ENCODE measurements around the gene SUOX. TPM values are rescaled to one million over a fixed set of nuclear protein-coding genes. Genes with fewer than 3 reads are reported as not detected.
A peak's percentile ranks its signal among the peaks of the same experiment; 100 is the strongest.
"Not testable (repeated sequence)": the region's sequence is repeated elsewhere in the genome, so short reads cannot be mapped to it uniquely, and the experiment has no call there.

Gene SUOX
- total RNA-seq, 2 donors from 2014 or later, result 12.2 to 17.6 TPM

GRCh38 chr12:56040963-56041551, 44.0 kb downstream of the SUOX start:
- Mint-ChIP-seq H3K9me3 (no peaks in the 10 kb centered on the region), H3K27ac (peak overlapping the region; percentile 97), H3K27me3 (no peaks in the 10 kb centered on the region), H3K4me1 (ENCODE audit: low read depth in 2 of 2) (peaks cover 17 to 18% of the 10 kb centered on the region in 2 donors), H3K4me3 (peak overlapping the region; percentile 98), H3K36me3 (peaks cover 23% of the 10 kb centered on the region)
- ATAC-seq (no peak), DNase-seq (ENCODE audit: low spot score) (no peak)

GRCh38 chr12:56041552-56042429, 44.7 kb downstream of the SUOX start, which contains the start of gene RPS26:
TSS of gene RPS26 (plus strand) at chr12:56041918. CDS start at chr12:56042167, 249 bp downstream.
- peaks cover 23% of the 10 kb centered on the region for H3K36me3 Mint-ChIP-seq
- H3K9me3 Mint-ChIP-seq, result no peaks in the 10 kb centered on the region
- peak; percentile 96 to 97 for ATAC-seq
- H3K27me3 Mint-ChIP-seq, result no peaks in the 10 kb centered on the region
- H3K4me1 Mint-ChIP-seq (ENCODE audit: low read depth in 2 of 2), result peaks cover 20 to 23% of the 10 kb centered on the region in 2 donors
- peak within 1 kb of the TSS; percentile 98 for H3K4me3 Mint-ChIP-seq
- H3K27ac Mint-ChIP-seq, result peak within 1 kb of the TSS; percentile 97
- DNase-seq (ENCODE audit: low spot score), result peak; percentile 94

- H3K27ac Mint-ChIP-seq, result peak overlapping the region; percentile 97
- H3K27me3 Mint-ChIP-seq; H3K9me3 Mint-ChIP-seq; ATAC-seq; DNase-seq (ENCODE audit: low spot score): not testable (repeated sequence)
- H3K4me3 Mint-ChIP-seq, result peak overlapping the region; percentile 98
- H3K36me3 Mint-ChIP-seq, result peaks cover 23% of the 10 kb centered on the region
- H3K4me1 Mint-ChIP-seq (ENCODE audit: low read depth in 2 of 2), result peaks cover 20 to 28% of the 10 kb centered on the region in 2 donors
Measured at GRCh38 chr12:56042430-56042813, 45.3 kb downstream of the SUOX start.

- Mint-ChIP-seq H3K9me3 (no peaks in the 10 kb centered on the region), H3K27ac (peak overlapping the region; percentile 97), H3K27me3 (no peaks in the 10 kb centered on the region), H3K4me3 (peak overlapping the region; percentile 98), H3K4me1 (ENCODE audit: low read depth in 2 of 2) (peaks cover 20 to 28% of the 10 kb centered on the region in 2 donors), H3K36me3 (peaks cover 23% of the 10 kb centered on the region)
- ATAC-seq (no peak), DNase-seq (ENCODE audit: low spot score) (no peak)
Measured at GRCh38 chr12:56042843-56043242, 45.8 kb downstream of the SUOX start.

- DNase-seq (ENCODE audit: low spot score) (no peak), ATAC-seq (no peak)
- peak overlapping the region; percentile 53 to 61 for H3K27ac Mint-ChIP-seq
- no peaks in the 10 kb centered on the region for H3K27me3 Mint-ChIP-seq
- H3K36me3 Mint-ChIP-seq, result peaks cover 23% of the 10 kb centered on the region
- H3K4me3 Mint-ChIP-seq, result no peak overlapping the region
- H3K9me3 Mint-ChIP-seq, result no peaks in the 10 kb centered on the region
- H3K4me1 Mint-ChIP-seq (ENCODE audit: low read depth in 2 of 2), result peaks cover 21 to 28% of the 10 kb centered on the region in 2 donors
Measured at GRCh38 chr12:56046027-56046780, 49.1 kb downstream of the SUOX start.

GRCh38 chr12:56053407-56053893, 56.4 kb downstream of the SUOX start:
- Mint-ChIP-seq H3K4me3 (no peak overlapping the region), H3K27me3 (no peaks in the 10 kb centered on the region), H3K36me3 (no peaks in the 10 kb centered on the region), H3K27ac (no peak overlapping the region), H3K4me1 (ENCODE audit: low read depth in 2 of 2) (peaks cover 5 to 6% of the 10 kb centered on the region in 2 donors), H3K9me3 (no peaks in the 10 kb centered on the region)
- no peak for ATAC-seq
- DNase-seq (ENCODE audit: low spot score), result no peak

Other genes starting within 250 kb of the SUOX start
- 10 to 100 TPM; 68.0 to 74.9 TPM for gene SARNP, start 179.6 kb upstream of the SUOX start, total RNA-seq
- gene ORMDL2, start 179.2 kb upstream of the SUOX start, total RNA-seq, result 10 to 100 TPM; 36.9 to 56.7 TPM
- gene DNAJC14, start 167.7 kb upstream of the SUOX start, total RNA-seq, result 10 to 100 TPM; 38.8 to 40.0 TPM
- gene MMP19, start 154.3 kb upstream of the SUOX start, total RNA-seq, result under 1 TPM in 1 of 2 donors, not detected in 1; 0.24 TPM
- 10 to 100 TPM; 31.6 to 34.0 TPM for gene PYM1, start 69.4 kb upstream of the SUOX start, total RNA-seq
- gene DGKA, start 66.1 kb upstream of the SUOX start, total RNA-seq, result 100 to 1,000 TPM in 1 of 2 donors, 10 to 100 TPM in 1; 81.9 to 168 TPM
- under 1 TPM in 1 of 2 donors, not detected in 1; 0.40 TPM for gene PMEL, start 31.2 kb upstream of the SUOX start, total RNA-seq
- 100 to 1,000 TPM in 1 of 2 donors, 10 to 100 TPM in 1; 72.3 to 178 TPM for gene CDK2, start 30.4 kb upstream of the SUOX start, total RNA-seq
- 10 to 100 TPM; 39.2 to 68.1 TPM for gene RAB5B, start 23.2 kb upstream of the SUOX start, total RNA-seq
- gene IKZF4, start 23.8 kb downstream of the SUOX start, total RNA-seq, result 10 to 100 TPM; 11.7 to 12.0 TPM
- gene RPS26, start 44.6 kb downstream of the SUOX start, total RNA-seq, result 10 to 100 TPM; 24.6 to 48.3 TPM
- gene ERBB3, start 82.9 kb downstream of the SUOX start, total RNA-seq, result not detected
- 100 to 1,000 TPM; 233 to 318 TPM for gene PA2G4, start 107.3 kb downstream of the SUOX start, total RNA-seq
- gene RPL41, start 119.4 kb downstream of the SUOX start, total RNA-seq, result 1,000 to 10,000 TPM; 2,363 to 2,700 TPM
- gene ZC3H10, start 121.0 kb downstream of the SUOX start, total RNA-seq, result 10 to 100 TPM; 11.4 to 14.9 TPM
- gene ESYT1, start 131.0 kb downstream of the SUOX start, total RNA-seq, result 100 to 1,000 TPM in 1 of 2 donors, 10 to 100 TPM in 1; 89.3 to 120 TPM
- 10 to 100 TPM; 32.0 to 65.5 TPM for gene MYL6B, start 155.3 kb downstream of the SUOX start, total RNA-seq
- gene MYL6, start 161.1 kb downstream of the SUOX start, total RNA-seq, result 1,000 to 10,000 TPM; 1,441 to 1,555 TPM
- 100 to 1,000 TPM; 102 to 166 TPM for gene SMARCC2, start 192.2 kb downstream of the SUOX start, total RNA-seq
- 10 to 100 TPM; 34.1 to 48.8 TPM for gene RNF41, start 224.6 kb downstream of the SUOX start, total RNA-seq
- 10 to 100 TPM; 66.3 to 81.6 TPM for gene NABP2, start 227.1 kb downstream of the SUOX start, total RNA-seq
- gene SLC39A5, start 232.8 kb downstream of the SUOX start, total RNA-seq, result 1 to 10 TPM in 1 of 2 donors, under 1 TPM in 1; 0.50 to 1.4 TPM